ENCODE results near the gene AMH.
"Not testable (repeated sequence)": the region's sequence is repeated elsewhere in the genome, so short reads cannot be mapped to it uniquely, and the experiment has no call there.

Gene AMH

GRCh38 chr19:2270157-2270422 lies 21.0 kb downstream of the AMH start:
- no peak for DNase-seq (ENCODE audit: low read depth in 2 of 2)

- peak in 1 of 2 donors; percentile 53 for DNase-seq (ENCODE audit: low read depth in 2 of 2)
Measured at GRCh38 chr19:2270423-2271233, 21.5 kb downstream of the AMH start.

- DNase-seq (ENCODE audit: low read depth in 2 of 2), result no peak
Measured at GRCh38 chr19:2271234-2272103, 22.3 kb downstream of the AMH start.

- DNase-seq (ENCODE audit: low read depth in 2 of 2), result peak; percentile 45 to 59
Measured at GRCh38 chr19:2273356-2274184, 24.4 kb downstream of the AMH start.

GRCh38 chr19:2274185-2274711 lies 25.1 kb downstream of the AMH start:
- no peak for DNase-seq (ENCODE audit: low read depth in 2 of 2)

- no peak for DNase-seq (ENCODE audit: low read depth in 2 of 2)
Measured at GRCh38 chr19:2274931-2275535, 25.9 kb downstream of the AMH start.

- DNase-seq (ENCODE audit: low read depth in 2 of 2), result no peak
Measured at GRCh38 chr19:2275588-2276428, 26.7 kb downstream of the AMH start.

GRCh38 chr19:2276429-2276986 lies 27.4 kb downstream of the AMH start:
- DNase-seq (ENCODE audit: low read depth in 2 of 2), result no peak

- no peak for DNase-seq (ENCODE audit: low read depth in 2 of 2)
Measured at GRCh38 chr19:2277138-2277537, 28.0 kb downstream of the AMH start.

- no peak for DNase-seq (ENCODE audit: low read depth in 2 of 2)
Measured at GRCh38 chr19:2278459-2279158, 29.5 kb downstream of the AMH start.

- DNase-seq (ENCODE audit: low read depth in 2 of 2), result no peak
Measured at GRCh38 chr19:2280633-2281264, 31.6 kb downstream of the AMH start.

- DNase-seq (ENCODE audit: low read depth in 2 of 2), result not testable (repeated sequence)
Measured at GRCh38 chr19:2281265-2282061, 32.3 kb downstream of the AMH start.

GRCh38 chr19:2282062-2282861 lies 33.1 kb downstream of the AMH start, which contains the start of gene PEAK3:
Gene PEAK3, minus strand, starts transcription at chr19:2282175. Its CDS starts 1,244 bp downstream, at chr19:2280931.
- DNase-seq (ENCODE audit: low read depth in 2 of 2), result no peak

GRCh38 chr19:2282862-2283237 lies 33.7 kb downstream of the AMH start:
- DNase-seq (ENCODE audit: low read depth in 2 of 2), result no peak

- no peak for DNase-seq (ENCODE audit: low read depth in 2 of 2)
Measured at GRCh38 chr19:2283835-2284507, 34.8 kb downstream of the AMH start.

- DNase-seq (ENCODE audit: low read depth in 2 of 2), result no peak
Measured at GRCh38 chr19:2286402-2287140, 37.4 kb downstream of the AMH start.

All from stimulated activated CD4-positive, alpha-beta T cell treated with anti-CD3 and anti-CD28 coated beads, Interleukin-1b, Interleukin-23, amount 100 ng/mL, for 1 hour (primary cell).